GM20431 (cell line): Measurements from ENCODE around the gene ZNF33A.
"Not testable (repeated sequence)": the region's sequence is repeated elsewhere in the genome, so short reads cannot be mapped to it uniquely, and the experiment has no call there.

Experiments used
- in situ Hi-C: fragments of 300-500 bp; cut with MseI, MboI; formaldehyde crosslinking; loops from one replicate; pipeline ENCODE4 v1.15.0; 2020; ENCODE audit warnings: low sequenced_read_pairs; ENCODE audit not compliant: unreplicated experiment

Gene ZNF33A

DNA sequence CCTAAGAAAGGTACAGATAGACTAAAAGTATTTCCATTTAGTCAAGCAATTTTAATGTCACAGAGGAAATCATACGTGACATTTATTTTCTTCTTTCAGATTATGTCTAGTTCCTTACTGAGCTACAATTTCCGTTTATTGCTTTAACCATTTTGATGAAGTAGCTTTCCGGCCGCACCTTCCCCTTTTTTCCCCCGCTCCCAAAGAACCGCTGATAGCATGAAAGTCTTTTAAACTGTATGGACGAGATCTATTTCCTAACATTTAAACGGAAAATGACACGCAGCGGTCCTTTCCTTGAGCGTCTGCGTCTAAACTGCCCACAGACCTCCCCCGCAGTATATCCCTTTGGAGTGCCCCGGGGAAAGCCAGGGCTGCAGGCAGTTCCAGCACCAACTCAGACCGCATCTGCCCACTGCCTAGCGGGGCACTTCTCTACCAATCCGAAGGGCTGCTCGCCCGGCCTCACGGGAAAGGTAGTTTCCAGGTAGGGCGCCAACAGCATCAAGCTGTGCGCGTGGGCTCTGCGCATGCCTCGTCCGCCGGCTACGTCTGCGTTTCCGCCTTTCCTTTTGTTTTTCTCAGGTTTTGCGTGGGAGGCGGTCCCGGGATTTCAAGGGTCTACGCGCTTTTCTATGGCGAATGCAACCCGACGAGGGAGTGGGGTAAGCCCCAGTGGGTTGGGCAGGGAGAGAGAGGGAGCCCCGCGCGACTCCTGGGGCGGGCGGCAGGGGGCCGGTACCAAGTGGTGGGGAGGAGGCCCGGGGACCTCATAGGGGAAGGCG lies at the start of gene ZNF33A:
ZNF33A (plus strand) TSS at position 557 of the 785 bp plus-strand sequence. CDS start 1,667 bp downstream, outside the sequence.
- in situ Hi-C loops = no loop called here

DNA sequence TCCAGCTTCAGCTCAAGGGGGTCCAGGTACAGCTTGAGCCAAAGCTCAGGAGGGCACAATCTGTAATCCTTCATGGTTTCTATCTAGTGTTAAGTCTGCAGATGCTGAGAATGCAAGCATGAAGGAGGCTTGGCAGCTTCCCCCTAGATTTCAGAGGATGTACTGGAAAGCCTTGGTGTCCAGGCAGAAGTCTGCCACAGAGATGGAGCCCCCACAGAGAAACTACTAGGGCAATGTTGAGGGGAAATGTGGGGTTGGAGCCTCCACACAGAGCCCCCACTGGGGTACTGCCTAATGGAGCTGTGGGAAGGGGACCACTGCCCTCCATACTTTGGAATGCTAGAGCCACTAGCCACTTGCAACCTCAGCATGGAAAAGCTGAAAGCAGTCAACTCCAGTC lies 45.5 kb upstream of the ZNF33A start:
- in situ Hi-C loops = no loop called here

GRCh38 chr10:37972396-37972795 lies 38.1 kb upstream of the ZNF33A start:
- in situ Hi-C loops = no loop called here

DNA sequence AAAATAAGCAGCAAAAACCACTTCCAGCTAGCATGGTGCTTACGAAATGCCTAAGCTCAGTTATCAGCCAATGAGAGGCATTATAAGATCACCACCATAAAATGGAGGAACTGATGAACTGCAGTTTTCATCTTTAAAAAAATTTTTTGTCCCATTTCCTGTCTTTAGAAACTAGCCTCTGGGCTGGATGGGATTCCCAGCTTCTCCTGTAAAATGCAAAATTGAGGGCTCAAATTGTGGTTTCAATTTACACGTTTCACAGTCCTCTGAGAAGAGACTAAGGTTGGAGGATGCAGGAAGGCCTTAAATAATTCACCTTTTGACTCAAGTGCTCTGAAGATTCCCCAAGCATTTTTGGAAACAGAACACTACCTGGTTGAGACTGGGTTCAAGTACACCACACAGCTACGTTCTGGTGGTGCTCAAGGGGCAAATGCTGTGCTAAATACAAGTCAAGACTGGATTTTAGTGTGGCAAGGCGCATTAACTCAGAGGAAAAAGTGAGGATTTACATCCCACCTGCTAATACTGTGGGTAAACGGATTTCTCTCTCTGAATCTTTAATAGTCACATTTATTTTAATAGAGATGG lies 35.0 kb upstream of the ZNF33A start:
- in situ Hi-C loops = no loop called here

DNA sequence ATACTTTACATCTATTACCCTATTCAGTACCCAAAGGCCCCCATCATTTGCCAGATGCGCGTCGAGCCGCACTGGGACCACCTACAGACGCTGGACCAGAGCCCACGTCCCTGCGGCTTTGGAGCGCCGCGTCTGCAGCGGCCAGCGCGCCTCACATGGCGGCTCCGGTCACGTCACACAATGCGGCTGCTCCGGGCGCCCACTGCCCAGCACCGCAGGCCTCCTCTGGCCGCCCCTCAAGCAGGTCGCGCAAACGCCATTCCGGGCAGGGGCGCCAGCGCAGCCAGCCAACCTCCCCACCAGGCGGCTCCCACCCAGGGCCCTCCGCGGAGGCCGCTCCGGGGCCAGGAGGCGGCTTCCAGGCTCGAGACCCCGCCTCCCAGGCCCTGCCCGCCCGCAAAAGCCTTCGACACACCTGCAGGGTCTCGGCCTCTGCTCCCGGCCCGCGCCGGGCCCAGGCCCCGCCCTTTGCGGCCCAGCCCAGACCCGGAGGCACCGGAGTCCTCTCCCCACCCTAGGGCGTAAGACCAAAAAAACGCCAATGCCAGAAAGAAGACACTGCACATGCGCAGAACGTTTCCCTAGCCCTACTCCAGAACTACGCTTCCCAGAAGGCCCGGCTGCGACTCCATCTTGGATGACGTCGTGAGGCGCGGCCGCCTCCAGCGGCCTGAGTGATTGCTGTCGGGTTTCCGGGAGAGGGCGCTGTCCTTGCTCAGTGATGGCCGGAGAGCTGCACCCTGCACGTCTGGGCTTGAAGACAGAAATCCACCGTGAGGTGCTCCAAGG lies 34.2 kb upstream of the ZNF33A start, which contains the start of gene ZNF25:
ZNF25 (minus strand) TSS at position 557 of the 789 bp plus-strand sequence. CDS start 4,925 bp downstream, outside the sequence.
- in situ Hi-C loops = no loop called here

GRCh38 chr10:37976880-37977203 lies 33.6 kb upstream of the ZNF33A start:
- in situ Hi-C loops = no loop called here

DNA sequence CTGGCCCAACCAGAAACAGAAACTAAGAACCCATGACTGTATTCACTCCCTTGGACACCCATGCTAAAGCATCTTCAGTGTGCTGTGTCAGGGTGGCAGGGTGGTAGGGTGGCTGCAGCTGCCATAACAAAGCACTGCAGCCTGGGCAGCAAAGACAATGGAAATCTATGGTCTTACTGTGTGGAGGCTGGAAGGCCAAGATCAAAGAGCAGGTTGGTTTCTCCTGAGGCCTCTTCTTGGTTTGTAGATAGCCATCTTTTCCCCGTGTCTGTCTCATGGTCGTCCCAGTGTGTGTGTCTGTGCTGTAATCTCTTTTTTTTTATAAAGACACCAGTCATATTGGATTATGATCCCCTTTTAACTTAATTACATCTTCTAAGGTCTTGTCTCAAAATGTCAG lies 18.8 kb upstream of the ZNF33A start:
- in situ Hi-C loops = no loop called here

- in situ Hi-C loops = no loop called here
Observed at GRCh38 chr10:37992083-37992482, 18.4 kb upstream of the ZNF33A start.

DNA sequence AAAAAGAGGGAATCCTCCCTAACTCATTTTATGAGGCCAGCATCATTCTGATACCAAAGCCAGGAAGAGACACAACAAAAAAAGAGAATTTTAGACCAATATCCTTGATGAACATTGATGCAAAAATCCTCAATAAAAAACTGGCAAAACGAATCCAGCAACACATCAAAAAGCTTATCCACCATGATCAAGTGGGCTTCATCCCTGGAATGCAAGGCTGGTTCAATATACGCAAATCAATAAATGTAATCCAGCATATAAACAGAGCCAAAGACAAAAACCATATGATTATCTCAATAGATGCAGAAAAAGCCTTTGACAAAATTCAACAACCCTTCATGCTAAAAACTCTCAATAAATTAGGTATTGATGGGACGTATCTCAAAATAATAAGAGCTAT lies 11.6 kb upstream of the ZNF33A start:
- in situ Hi-C loops = not testable (repeated sequence)

- in situ Hi-C loops = not testable (repeated sequence)
Observed at GRCh38 chr10:38000474-38000873, 10.0 kb upstream of the ZNF33A start.

DNA sequence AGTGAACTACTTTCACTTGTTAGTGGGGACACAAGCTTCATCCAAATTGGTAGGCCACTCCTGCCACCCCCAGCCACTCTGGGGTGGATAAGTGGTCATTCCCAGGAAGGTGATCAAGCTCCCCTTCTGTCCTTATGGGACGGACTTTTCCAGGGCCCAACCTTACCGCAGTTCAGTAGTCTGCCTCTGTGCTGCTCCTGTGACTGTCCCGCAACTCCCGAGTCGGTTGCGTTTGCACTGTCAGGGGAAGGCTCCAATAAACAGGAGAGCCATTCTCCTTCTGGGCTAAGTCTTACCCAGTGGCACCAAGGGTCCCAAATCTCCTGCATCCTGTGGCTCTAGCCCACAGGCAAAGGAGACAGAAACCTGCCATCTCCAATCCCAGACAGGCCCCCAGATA lies 7.4 kb upstream of the ZNF33A start:
- in situ Hi-C loops = no loop called here

DNA sequence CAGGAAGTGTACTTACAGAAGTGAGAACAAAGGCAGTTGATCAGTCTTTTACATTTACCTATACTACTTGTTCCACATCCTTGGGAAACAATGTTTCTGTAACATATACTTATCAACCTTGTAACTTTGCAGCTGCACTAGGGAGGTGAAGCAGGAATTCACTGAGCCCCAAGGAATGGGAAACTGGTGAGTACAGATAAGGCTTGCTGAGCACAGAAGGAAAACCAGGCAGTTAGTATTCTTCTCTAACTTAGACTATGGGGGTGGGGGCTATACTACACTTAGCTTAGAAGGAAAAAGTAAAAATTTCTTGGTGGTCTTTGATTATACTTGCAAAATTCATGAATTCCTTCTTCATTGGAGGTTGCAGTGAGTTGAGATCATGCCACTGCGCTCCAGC lies 6.9 kb upstream of the ZNF33A start:
- in situ Hi-C loops = no loop called here

DNA sequence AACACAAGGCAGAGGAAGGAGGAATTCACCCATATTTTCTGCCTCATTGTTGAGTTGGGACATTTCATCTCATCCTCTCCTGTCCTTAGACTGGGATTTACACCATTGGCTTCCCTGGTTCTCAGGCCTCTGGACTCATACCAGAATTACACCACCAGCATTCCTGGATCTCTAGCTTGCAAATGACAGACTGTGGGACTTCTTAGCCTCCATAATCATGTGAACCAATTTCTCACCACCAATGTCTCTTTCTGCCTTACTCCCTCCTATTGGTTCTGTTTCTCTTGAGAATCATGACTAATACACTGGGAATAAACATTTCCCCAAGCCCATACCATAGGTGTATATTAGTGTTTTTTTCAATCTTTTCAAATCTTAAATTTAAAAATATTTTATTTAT lies 2.9 kb upstream of the ZNF33A start:
- in situ Hi-C loops = no loop called here

- in situ Hi-C loops = no loop called here
Observed at GRCh38 chr10:38007991-38008390, 2.5 kb upstream of the ZNF33A start.

GRCh38 chr10:38016354-38016753 lies 5.9 kb downstream of the ZNF33A start:
- in situ Hi-C loops = no loop called here

GRCh38 chr10:38019124-38019523 lies 8.6 kb downstream of the ZNF33A start:
- in situ Hi-C loops = not testable (repeated sequence)

GRCh38 chr10:38025283-38025682 lies 14.8 kb downstream of the ZNF33A start:
- in situ Hi-C loops = no loop called here

- in situ Hi-C loops = no loop called here
Observed at GRCh38 chr10:38027986-38028385, 17.5 kb downstream of the ZNF33A start.

DNA sequence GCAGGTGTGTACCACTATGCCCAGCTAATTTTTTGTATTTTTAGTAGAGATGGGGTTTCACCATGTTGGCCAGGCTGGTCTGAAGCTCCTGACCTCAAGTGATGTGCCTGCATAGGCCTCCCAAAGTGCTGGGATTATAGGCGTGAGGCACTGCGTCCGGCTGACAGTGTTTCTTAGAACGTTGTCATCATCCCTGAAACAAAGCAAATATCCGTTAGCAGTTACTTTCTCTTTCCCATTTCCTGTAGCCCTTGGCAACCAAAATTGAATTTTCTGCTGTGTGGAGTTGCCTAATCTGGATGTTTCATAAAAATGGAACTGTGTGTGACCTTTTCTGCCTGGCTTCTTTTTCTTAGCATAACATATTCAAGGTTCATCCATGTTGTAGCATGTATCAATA lies 22.4 kb downstream of the ZNF33A start:
- in situ Hi-C loops = no loop called here

DNA sequence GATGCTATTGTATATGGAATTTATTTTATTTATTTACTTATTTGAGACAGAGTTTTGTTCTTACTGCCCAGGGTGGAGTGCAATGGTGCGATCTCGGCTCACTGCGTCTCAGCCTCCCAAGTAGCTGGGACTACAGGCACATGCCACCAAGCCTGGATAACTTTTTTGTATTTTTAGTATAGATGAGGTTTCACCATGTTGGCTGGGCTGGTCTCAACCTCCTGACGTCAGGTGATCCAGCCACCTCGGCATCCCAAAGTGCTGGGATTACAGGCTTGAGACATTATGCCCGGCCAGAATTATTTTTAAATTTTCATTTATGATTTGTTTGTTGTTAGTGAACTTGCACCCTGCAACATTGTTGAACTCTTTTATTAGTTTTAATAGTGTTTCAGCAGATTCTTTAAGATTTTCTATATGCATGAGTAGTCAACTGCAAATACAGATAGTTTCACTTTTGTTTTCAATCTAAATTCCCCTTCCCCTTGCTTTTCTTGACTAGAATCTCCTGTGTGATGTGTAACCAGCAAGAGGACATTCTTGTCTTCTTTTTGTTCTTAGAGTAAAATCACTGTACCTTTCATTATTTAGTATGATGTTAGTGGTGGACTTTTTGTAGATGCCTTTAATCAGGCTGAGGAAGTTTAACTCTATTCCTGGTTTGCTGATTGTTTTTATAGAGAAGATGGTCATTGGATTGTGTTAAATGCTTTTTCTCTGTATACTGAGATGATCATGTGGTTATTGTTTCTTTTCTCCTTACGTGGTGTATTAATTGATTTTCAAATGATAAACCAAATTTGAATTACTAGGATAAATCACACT lies 27.8 kb downstream of the ZNF33A start:
- in situ Hi-C loops = no loop called here
